ENCODE results near the gene HYDIN.
"Not testable (repeated sequence)": the region's sequence is repeated elsewhere in the genome, so short reads cannot be mapped to it uniquely, and the experiment has no call there.

The HYDIN gene

DNA sequence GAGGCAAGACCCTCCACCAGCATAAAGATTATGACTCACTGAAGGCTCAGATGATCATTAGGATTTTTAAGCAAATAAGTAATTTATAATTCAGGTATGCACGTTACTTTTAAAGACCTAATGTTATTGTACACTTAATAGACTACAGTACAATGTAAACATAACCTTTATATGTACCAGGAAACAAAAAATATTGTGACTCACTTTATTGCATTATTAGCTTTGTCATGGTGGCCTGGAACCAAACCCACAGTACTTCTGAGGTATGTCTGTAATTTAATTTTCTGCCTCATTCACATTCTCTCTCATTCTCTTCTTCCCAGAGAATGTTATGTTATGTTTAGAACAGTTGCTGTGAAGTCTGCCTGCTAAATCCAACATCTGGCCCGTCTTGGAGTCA, 407.8 kb downstream of the HYDIN start:
- not testable (repeated sequence) for H3K23ac ChIP-seq (ENCODE audit: low read length); H3K9me3 ChIP-seq (ENCODE audit: insufficient read depth, low read depth, low read length); H3K4me1 ChIP-seq (ENCODE audit: control insufficient read depth in 1 of 2, insufficient read depth in 2 of 2, low read length in 2 of 2); H3K79me1 ChIP-seq (ENCODE audit: low read length); H3K14ac ChIP-seq (ENCODE audit: low read length); H3K27ac ChIP-seq (ENCODE audit: low read depth, low read length); H4K91ac ChIP-seq (ENCODE audit: low read depth, low read length); H3K18ac ChIP-seq (ENCODE audit: low read length); H2BK120ac ChIP-seq (ENCODE audit: insufficient read depth, low read length, poor library complexity); H2BK5ac ChIP-seq (ENCODE audit: low read depth, low read length, poor library complexity); H3K9ac ChIP-seq (ENCODE audit: low read length); H2AK5ac ChIP-seq (ENCODE audit: low read length); DNase-seq; H2BK12ac ChIP-seq (ENCODE audit: low read length); H3K4ac ChIP-seq (ENCODE audit: low read depth, low read length); H3K36me3 ChIP-seq (ENCODE audit: control insufficient read depth in 1 of 2, insufficient read depth in 2 of 2, low read length in 2 of 2); H3K79me2 ChIP-seq (ENCODE audit: control insufficient read depth, insufficient read depth, low read length, poor library complexity); H3K27me3 ChIP-seq (ENCODE audit: insufficient read depth, low read length); H2AFZ ChIP-seq (ENCODE audit: insufficient read depth, low read length, poor library complexity); H3K4me3 ChIP-seq (ENCODE audit: low read depth, low read length); H4K8ac ChIP-seq (ENCODE audit: low read depth, low read length); H4K12ac ChIP-seq (ENCODE audit: low read depth, low read length); H3K4me2 ChIP-seq (ENCODE audit: low read length)
- WGBS (ENCODE audit: extremely low coverage, insufficient coverage, insufficient read length), result no CpG with 5 or more reads among the region's 2 CpGs

DNA sequence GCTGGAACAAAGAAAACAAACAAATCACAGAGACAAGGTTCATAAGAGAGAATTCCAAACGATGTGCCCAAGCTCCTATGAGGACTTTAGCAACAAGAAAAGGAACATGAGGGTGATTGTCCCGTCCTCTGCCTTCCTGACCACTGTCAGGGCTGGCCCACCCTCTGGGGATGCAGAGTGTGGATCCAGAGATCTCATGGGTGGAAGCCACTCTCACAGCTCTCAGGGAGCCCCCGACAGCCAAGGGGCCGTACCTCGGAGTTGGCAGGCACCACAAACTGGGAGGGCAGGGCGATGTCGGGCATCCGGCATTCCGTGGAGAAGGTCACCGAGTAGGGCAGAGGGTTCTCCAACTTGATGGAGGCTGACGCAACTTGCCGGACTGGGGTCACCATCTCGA, 412.4 kb downstream of the HYDIN start:
- H3K79me1 ChIP-seq (ENCODE audit: low read length); H3K9ac ChIP-seq (ENCODE audit: low read length); H4K91ac ChIP-seq (ENCODE audit: low read depth, low read length): not testable (repeated sequence)

DNA sequence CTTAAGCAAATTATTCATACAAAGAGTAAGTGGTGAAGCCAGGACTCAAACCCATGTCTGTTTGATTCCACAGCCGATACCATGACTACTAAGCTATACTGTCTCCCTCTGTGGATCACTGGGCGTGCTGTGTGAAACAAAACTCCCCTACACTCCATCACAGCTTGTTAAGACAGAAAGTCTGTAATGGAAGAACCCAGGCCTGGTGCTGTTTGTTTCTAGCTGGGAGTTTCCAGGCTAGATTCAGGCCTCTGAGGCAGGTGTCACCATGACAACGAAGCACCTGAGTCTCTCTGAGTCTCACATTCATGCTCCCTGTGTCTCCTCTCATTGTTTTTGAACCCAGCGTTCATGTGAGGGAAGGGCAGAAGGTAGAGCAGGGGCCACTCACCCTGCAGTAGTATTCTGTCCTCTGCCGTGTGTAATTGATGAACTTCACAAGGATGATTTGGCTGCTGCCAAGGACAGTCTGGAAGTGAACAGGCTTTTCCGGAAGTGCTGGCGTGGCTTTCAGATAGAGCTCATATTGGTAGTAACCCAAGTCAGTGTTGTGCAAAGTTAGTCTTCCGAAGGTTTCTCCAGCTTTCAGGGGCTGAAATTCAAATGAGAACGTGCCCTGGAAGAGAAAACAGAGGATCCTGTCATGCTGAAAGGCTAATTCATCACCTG, 421.0 kb downstream of the HYDIN start:
- no peak overlapping the region for H3K14ac ChIP-seq (ENCODE audit: low read length)
- H3K27ac ChIP-seq (ENCODE audit: low read depth, low read length), result no peak overlapping the region
- no peak overlapping the region for H2BK120ac ChIP-seq (ENCODE audit: insufficient read depth, low read length, poor library complexity)
- no peaks in the 10 kb centered on the region for H3K36me3 ChIP-seq (ENCODE audit: control insufficient read depth in 1 of 2, insufficient read depth in 2 of 2, low read length in 2 of 2)
- no peak overlapping the region for H2BK12ac ChIP-seq (ENCODE audit: low read length)
- no peak overlapping the region for H3K4ac ChIP-seq (ENCODE audit: low read depth, low read length)
- no peak overlapping the region for H4K12ac ChIP-seq (ENCODE audit: low read depth, low read length)
- H3K79me2 ChIP-seq (ENCODE audit: control insufficient read depth, insufficient read depth, low read length, poor library complexity), result no peaks in the 10 kb centered on the region
- no peaks in the 10 kb centered on the region for H3K79me1 ChIP-seq (ENCODE audit: low read length)
- no peak overlapping the region for H3K9ac ChIP-seq (ENCODE audit: low read length)
- no CpG with 5 or more reads among the region's 9 CpGs for WGBS (ENCODE audit: extremely low coverage, insufficient coverage, insufficient read length)
- no peak overlapping the region for H2AK5ac ChIP-seq (ENCODE audit: low read length)
- H3K4me1 ChIP-seq (ENCODE audit: control insufficient read depth in 1 of 2, insufficient read depth in 2 of 2, low read length in 2 of 2), result no peaks in the 10 kb centered on the region
- peaks cover 2% of the 10 kb centered on the region for H3K9me3 ChIP-seq (ENCODE audit: insufficient read depth, low read depth, low read length)
- DNase-seq, result no peak
- no peak overlapping the region for H4K8ac ChIP-seq (ENCODE audit: low read depth, low read length)
- H2AFZ ChIP-seq (ENCODE audit: insufficient read depth, low read length, poor library complexity), result no peak overlapping the region
- no peak overlapping the region for H3K18ac ChIP-seq (ENCODE audit: low read length)
- no peak overlapping the region for H4K91ac ChIP-seq (ENCODE audit: low read depth, low read length)
- no peak overlapping the region for H2BK5ac ChIP-seq (ENCODE audit: low read depth, low read length, poor library complexity)
- H3K4me2 ChIP-seq (ENCODE audit: low read length), result no peak overlapping the region
- no peak overlapping the region for H3K23ac ChIP-seq (ENCODE audit: low read length)
- H3K4me3 ChIP-seq (ENCODE audit: low read depth, low read length), result no peak overlapping the region
- H3K27me3 ChIP-seq (ENCODE audit: insufficient read depth, low read length), result no peaks in the 10 kb centered on the region

More for the DNA sequence above, 412.4 kb downstream of the HYDIN start:
- H3K79me2 ChIP-seq (ENCODE audit: control insufficient read depth, insufficient read depth, low read length, poor library complexity); H3K4me2 ChIP-seq (ENCODE audit: low read length); H2BK12ac ChIP-seq (ENCODE audit: low read length); H2BK120ac ChIP-seq (ENCODE audit: insufficient read depth, low read length, poor library complexity); H3K14ac ChIP-seq (ENCODE audit: low read length); H2AK5ac ChIP-seq (ENCODE audit: low read length); H3K27me3 ChIP-seq (ENCODE audit: insufficient read depth, low read length); H4K8ac ChIP-seq (ENCODE audit: low read depth, low read length); H2BK5ac ChIP-seq (ENCODE audit: low read depth, low read length, poor library complexity); DNase-seq; H3K23ac ChIP-seq (ENCODE audit: low read length); H3K36me3 ChIP-seq (ENCODE audit: control insufficient read depth in 1 of 2, insufficient read depth in 2 of 2, low read length in 2 of 2); H4K12ac ChIP-seq (ENCODE audit: low read depth, low read length); H3K27ac ChIP-seq (ENCODE audit: low read depth, low read length); H3K4me1 ChIP-seq (ENCODE audit: control insufficient read depth in 1 of 2, insufficient read depth in 2 of 2, low read length in 2 of 2); H3K9me3 ChIP-seq (ENCODE audit: insufficient read depth, low read depth, low read length); H2AFZ ChIP-seq (ENCODE audit: insufficient read depth, low read length, poor library complexity); H3K4ac ChIP-seq (ENCODE audit: low read depth, low read length); H3K18ac ChIP-seq (ENCODE audit: low read length); H3K4me3 ChIP-seq (ENCODE audit: low read depth, low read length): not testable (repeated sequence)
- no CpG with 5 or more reads among the region's 13 CpGs for WGBS (ENCODE audit: extremely low coverage, insufficient coverage, insufficient read length)

DNA sequence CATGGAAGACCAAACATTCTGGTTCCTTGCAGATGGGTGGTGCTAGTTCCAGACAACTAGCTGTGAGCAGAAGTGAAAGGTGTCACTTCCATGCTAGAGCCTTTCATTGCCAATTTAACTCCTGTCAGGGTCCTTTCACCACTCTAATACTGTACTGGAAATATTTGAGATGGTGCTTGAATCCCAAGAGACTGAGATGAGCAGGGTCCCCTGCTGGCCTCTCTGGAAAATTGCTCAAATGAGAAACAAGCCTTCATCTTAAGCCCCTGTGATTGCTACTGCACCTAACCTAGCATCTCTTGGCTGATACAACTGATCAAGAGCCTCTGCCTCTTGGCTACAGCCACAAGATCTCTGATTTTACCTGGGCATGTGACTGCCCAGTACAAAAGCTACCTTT, 422.2 kb downstream of the HYDIN start:
- Histone ChIP-seq H3K4me2 (ENCODE audit: low read length) (no peak overlapping the region), H3K23ac (ENCODE audit: low read length) (no peak overlapping the region), H3K9me3 (ENCODE audit: insufficient read depth, low read depth, low read length) (peaks cover 4% of the 10 kb centered on the region), H3K36me3 (ENCODE audit: control insufficient read depth in 1 of 2, insufficient read depth in 2 of 2, low read length in 2 of 2) (no peaks in the 10 kb centered on the region), H4K91ac (ENCODE audit: low read depth, low read length) (no peak overlapping the region), H3K27ac (ENCODE audit: low read depth, low read length) (no peak overlapping the region), H3K14ac (ENCODE audit: low read length) (no peak overlapping the region), H2AK5ac (ENCODE audit: low read length) (no peak overlapping the region), H3K79me2 (ENCODE audit: control insufficient read depth, insufficient read depth, low read length, poor library complexity) (no peaks in the 10 kb centered on the region), H4K8ac (ENCODE audit: low read depth, low read length) (no peak overlapping the region), H3K9ac (ENCODE audit: low read length) (no peak overlapping the region), H2BK120ac (ENCODE audit: insufficient read depth, low read length, poor library complexity) (no peak overlapping the region), H2BK5ac (ENCODE audit: low read depth, low read length, poor library complexity) (no peak overlapping the region), H3K27me3 (ENCODE audit: insufficient read depth, low read length) (no peaks in the 10 kb centered on the region), H3K79me1 (ENCODE audit: low read length) (no peaks in the 10 kb centered on the region), H3K4me3 (ENCODE audit: low read depth, low read length) (no peak overlapping the region), H2BK12ac (ENCODE audit: low read length) (no peak overlapping the region), H4K12ac (ENCODE audit: low read depth, low read length) (no peak overlapping the region), H3K4me1 (ENCODE audit: control insufficient read depth in 1 of 2, insufficient read depth in 2 of 2, low read length in 2 of 2) (no peaks in the 10 kb centered on the region), H3K18ac (ENCODE audit: low read length) (no peak overlapping the region), H3K4ac (ENCODE audit: low read depth, low read length) (no peak overlapping the region), H2AFZ (ENCODE audit: insufficient read depth, low read length, poor library complexity) (no peak overlapping the region)
- DNase-seq, result no peak
